ENCODE results near the gene IL3.

The IL3 gene, protein sequence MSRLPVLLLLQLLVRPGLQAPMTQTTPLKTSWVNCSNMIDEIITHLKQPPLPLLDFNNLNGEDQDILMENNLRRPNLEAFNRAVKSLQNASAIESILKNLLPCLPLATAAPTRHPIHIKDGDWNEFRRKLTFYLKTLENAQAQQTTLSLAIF

DNA sequence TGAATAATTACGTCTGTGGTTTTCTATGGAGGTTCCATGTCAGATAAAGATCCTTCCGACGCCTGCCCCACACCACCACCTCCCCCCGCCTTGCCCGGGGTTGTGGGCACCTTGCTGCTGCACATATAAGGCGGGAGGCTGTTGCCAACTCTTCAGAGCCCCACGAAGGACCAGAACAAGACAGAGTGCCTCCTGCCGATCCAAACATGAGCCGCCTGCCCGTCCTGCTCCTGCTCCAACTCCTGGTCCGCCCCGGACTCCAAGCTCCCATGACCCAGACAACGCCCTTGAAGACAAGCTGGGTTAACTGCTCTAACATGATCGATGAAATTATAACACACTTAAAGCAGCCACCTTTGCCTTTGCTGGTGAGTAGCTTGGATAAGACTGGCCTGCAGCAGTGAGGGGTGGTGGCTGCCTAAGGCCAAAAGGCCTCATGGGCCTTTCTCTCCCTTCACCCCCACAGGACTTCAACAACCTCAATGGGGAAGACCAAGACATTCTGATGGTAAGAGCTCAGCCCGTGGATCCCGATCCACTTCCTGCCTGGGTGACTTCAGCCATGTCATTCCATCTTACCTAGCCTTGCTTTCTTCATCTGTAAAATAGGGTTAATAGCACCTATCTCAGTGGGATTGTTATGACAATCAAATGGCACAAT, at the start of gene IL3:
IL3 (plus strand) TSS at position 155 of the 661 bp plus-strand sequence; CDS start at position 207, 52 bp downstream.
- no peak for DNase-seq

DNA sequence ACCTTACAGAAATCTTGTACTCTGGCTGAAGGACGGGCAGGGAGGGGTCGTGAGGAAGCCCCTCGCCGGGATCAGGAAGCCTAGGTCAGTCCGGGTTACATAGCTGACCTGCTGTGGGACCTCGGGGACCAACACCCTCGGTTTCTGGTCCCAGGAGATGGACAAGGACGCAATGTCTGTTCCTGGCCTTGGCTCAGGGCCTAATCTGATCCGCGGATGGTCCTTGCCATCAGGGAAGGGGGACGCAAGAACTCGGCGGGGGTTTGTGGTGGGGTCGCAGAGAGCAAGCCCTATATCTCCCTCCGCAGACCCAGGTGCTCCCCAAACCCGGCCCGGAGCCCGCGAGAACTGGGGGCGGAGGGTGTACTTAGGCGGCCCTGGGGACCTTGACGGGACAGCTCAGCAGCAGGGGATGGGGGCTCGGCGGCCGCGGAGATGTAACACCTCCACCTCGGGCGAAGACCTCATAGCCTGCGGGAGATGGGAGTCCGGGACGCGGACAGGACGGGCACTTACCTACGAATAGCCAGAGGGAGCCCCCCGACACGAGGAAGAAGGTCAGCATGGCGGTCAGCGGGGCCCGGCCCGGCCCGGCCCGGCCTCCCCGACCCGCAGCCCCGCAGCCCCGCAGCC, 49.4 kb upstream of the IL3 start:
- DNase-seq: peak in 1 of 51 donors; percentile 11

DNA sequence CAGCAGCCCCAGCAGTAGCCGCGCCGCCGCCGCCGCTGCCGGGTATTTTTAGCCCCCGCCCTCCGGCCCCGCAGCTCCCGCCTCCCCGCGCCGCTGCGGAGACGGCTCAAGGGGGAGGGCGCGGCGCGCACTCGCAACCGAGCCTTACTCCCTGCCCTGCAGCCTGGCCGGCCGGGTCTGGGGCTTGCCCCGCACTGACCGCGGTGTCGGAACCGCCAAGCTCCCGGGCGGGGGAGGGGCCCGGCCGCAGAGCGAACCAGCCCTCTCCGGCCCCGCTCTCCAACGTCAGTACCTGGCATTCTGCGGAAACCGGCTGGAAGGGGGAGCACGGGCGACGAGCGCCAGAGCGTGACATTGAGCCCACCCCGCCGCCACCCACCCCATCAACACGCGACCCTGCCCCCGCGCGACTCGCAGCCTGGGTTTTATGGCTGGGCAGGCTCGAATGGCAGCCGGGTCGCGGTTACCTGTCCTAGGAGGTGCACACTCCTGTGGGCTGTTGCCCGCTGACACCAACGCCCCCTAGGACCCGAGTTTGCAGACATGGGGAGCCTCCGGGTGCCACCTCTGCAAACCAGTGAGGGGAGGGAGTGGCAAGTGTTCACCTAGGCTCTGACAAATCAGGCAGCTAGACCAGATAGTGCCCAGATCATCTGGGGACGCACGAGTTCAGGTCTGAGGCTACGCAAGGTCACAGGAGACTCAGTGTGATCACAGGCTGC, 48.7 kb upstream of the IL3 start, which contains the start of gene ACSL6:
ACSL6 (minus strand) TSS at position 37 of the 722 bp plus-strand sequence. CDS start 105 bp downstream, outside the sequence.
- DNase-seq: peak in 27 of 51 donors; percentile 13 to 70 (median 46)

DNA sequence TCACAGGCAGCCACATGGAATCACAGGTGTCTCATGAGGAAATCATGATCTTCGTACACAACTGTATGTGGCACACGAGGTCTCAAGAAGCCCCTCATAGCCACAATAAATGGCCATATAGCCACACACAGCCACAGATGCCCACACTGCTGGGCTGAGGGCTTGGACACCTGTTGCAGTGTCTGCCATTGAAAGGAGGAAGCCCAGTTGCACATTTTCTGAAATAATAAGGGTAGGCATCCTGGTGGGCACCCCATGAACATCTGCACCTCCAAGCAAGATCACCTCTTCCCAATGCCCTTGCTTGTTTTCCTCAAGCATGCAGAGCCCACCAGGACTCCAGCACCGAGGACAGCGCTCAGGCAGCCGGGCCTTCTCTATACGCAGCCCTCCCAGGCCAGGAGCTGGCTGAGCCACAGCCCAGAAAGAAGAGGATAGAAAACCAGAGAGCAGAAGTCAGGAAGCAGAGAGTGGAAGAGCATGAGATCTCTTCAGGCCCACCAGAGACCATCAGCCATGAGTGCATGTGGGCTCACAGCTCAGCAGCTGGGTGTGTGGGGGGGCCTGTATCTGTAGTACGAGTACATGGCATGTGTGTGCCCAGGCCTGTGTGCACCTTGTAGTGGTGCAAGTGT, 48.0 kb upstream of the IL3 start:
- peak in 2 of 51 donors; percentile 10 to 27 for DNase-seq

DNA sequence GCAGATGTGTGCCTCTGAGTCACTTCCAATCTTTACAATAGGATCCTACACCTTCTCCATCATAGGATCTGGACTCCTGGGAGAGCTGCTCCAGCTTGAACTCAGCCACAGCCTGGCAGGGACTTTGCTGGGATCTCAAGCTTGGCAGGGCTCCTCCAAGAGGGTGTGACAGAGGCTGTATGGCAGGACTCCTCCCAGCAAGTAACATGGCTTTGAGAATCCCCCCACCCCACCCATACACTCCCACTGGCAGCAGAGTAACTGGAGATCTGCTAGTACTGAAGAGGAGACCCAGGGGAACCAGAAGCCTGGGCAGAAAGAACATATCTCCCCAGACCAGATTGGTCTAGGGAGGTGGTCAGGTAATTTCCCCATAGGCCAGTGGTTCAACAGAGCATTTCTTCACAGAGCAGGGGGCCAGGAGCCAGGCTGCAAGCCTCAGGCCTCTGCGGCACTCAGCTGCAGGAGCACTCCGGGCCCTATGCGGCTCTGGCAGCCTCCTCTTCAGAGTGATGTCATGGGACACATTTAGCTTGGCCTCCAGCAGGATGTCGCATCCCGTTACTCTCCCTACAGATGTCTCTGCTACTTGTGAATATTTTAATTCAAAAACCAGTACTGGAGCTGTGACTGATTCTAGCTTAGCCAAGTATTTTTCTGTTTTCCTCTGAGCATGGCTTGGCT, 47.3 kb upstream of the IL3 start:
- DNase-seq: no peak

DNA sequence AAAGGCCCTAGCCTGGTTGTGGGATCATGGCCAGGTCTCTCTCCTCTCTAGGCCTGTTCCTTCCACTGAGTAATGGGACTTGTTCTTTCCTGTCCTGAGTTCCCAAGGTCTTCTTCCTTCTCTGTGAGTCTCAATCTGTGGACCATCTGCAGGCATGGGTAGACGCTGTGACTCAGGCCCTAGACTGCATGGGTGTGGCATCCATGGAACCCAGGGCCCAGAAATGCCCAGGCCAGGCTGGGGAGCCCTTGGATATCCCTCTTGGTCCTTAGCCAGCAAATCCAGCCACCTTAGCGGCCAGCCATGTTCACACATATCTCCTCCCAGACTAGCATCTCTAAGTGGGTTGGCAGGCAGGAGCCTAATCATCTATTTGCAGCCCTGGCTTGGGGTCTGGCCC, 46.7 kb upstream of the IL3 start:
- DNase-seq: no peak

DNA sequence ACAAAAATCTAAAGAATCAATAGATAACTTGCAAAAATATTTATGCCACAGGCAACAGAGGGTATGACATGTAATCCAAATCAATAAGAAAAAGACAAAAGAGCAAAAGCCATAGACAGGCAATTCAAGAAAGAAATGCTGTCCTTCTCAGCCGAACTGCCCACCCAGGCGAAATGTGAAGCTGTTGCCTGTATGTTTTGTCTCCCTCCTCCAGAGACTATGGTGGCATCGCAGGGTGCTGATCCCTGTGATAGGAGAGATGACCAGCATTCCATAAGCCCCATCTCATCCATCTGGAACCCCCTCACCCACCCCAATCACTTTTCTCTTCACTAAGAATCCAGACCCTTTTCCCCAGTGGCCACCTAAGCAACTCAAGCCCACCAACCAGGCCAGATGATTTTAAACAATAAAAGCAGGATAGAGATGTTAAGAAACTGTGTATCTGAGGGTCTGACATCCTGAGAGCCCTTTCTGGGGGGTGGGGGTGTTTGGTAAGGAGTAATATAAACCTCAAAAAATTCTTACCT, 43.7 kb upstream of the IL3 start:
- DNase-seq: no peak

DNA sequence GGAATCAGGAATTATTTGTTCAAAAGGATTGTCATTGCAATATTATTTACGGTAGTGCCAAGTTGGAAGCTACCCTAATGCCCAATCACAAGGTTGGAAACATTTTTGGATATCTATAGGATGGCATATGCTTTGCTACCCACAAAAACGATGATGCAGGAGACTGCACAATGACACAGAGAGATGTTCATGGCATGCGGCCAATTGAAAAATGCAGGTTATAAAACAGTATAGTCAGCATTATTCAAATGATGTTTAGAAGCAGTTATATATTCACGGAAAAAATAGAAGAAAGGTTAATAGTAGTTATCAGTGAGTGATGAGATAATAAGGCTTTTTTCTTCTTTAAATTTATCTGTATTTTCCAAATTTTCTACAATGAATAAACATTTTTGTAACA, 43.1 kb upstream of the IL3 start:
- DNase-seq: no peak

DNA sequence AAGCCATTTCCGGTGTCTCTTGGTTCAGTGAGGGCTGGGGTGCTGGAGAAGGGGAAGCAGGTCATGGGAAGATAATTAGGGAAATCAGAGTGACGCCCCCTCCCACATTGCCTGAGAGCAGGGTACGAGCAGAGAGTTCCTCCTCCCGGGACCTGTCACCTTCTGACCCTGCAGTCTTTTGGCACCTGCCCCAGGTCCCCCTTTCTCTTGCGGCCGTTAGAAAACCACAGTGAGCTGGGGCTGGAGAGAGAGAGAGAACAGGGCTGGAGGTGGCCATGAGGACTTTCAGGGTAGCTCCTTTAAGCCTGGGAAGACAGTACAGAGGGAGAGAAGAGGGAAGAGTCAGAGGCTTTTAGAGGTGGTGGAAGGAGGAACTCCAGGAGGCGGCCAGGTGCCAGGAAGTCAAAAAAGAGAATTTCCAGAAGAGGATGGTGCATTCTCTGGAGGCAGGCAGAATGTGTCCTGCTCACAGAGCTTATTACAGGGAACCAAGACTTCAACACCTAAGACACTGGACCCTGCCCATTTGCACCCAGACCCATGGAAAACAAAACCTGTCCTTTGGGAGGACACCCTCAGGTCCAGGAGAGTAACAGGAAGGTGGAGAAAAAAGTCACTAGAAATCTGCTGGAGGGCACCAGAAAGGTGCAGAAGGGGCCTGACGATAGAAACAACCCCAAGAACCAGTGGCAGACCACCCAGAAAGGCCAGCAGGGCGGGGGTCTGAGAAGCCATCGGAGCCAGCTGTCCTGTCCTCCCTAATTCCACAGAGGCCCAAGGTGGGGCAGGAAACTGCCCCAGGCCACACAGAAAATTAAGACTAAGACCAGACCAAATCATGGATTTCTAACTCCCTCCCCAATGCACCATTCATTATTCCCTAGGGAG, 42.5 kb upstream of the IL3 start:
- no peak for DNase-seq

DNA sequence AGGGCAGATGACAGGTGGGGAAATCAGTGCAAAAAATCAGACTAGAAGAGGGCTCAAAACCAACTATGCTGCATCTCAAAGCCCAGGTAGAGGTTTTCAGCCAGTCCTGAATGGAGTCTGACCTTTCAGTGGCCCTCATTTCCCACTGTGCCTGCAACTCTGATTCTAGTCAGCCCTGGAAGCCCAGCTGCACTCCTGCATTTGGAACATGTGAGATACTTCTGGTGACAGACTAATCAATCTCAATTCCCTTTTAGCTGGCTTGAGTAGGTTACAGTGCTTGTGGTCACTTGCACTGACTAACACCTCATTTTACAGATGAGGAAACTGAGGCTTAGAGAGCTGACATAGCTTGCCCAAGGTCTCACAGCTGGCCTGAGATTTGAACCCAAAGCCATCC, 41.1 kb upstream of the IL3 start:
- no peak for DNase-seq

DNA sequence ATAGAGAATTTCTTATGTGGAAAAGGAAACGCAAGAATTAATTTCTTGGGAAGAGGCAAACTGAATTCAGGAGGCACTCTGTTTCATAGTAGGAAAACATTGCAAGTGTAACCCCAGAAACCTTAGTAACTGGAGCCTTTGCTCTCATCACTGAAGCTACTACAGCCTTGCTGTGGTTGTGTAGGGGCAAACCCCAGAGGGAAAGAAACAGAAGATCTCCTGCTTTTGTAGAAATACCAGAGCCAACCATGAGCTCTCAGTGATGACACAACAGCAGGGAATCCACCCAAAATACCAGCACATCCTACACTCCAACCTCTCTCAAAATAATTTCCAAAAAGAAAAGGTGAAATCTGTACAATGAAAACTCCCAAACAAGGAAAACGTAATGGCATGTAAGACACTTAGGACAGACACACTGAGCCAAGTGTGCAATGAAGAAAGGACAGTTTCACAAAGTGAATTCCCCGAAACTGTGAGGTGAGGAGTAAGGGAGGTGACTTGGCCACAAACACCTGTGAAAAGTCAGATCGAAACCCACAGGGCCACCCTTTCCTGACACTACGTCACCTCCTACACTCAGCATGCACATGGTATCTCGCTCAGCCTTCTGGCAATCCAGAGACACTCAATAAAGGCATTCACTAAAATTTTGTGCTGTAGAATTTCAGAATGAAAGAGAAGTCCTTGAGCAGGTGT, 40.4 kb upstream of the IL3 start:
- DNase-seq: no peak

DNA sequence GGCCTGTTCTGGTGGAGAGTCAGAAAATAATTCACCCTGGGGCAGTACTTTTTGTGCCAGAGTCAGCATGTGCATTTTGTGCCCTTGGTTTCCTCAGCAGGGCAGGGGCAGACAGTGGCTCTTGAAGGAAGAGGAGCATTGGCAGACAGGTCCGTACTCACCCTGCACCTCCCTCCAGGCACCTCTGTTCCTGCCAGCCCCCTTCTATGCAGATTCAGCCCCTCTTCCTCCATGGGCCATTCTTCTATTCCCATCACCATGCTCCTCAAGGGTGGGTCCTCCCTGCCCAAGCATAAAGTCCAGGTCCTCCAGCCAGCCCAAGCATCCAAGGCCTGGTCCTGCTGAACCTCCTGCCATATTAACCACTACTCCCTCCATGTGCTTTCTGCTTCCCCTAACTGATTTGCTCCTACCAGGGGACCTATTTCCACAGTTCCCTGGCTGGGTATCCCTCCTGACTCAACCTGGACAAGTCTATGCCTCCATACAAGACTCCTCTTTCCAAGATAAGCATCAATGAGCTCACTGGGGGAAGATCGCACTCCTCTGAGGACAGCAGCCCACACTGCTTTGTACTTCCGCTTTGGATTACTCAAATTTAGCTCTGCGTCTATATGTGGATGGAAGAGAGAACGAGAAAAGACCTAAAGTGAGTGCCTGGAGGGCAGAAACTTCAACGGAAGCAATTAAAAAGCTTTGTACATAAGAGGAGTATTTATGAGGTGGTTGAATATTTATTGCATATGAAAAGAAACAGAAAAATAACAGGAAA, 39.7 kb upstream of the IL3 start:
- no peak for DNase-seq

DNA sequence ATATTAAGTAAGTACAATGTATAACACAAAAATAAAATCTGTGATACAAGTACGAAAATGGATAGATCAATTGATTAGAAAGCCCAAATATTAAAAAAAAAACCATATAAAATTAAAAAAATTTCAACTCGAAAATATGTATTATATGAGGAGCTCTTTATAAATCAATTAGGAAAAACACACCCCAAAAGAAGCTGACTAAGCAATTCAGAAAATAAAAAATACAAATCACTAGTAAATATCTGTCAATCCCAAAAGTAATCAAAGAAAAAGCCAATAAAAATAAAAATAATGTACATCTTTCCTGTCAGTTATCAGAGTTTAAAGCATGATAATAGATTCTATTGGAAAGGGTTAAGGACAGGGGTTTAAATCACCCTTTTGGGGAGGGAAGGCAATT, 38.8 kb upstream of the IL3 start:
- DNase-seq: no peak

DNA sequence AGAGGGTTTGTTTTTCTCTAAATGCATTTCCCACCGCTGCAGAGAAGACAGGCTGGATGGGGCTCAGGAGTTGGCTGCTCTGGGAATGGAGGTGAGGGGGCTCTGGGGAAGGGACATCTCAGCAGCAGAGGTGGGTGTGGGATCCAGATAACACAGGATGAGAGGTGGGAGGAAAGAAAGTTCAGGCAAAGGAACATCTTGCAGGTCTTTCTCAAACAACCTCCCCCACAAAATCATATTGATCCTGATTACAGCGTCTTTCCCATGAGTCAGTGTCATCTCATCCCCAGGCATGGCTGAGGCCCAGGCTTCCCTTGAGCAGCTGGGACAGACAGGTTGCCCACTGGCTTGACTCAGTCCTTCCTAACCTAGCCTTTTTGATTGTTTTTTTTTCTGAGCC, 37.7 kb upstream of the IL3 start:
- DNase-seq: peak in 1 of 51 donors; percentile 44

DNA sequence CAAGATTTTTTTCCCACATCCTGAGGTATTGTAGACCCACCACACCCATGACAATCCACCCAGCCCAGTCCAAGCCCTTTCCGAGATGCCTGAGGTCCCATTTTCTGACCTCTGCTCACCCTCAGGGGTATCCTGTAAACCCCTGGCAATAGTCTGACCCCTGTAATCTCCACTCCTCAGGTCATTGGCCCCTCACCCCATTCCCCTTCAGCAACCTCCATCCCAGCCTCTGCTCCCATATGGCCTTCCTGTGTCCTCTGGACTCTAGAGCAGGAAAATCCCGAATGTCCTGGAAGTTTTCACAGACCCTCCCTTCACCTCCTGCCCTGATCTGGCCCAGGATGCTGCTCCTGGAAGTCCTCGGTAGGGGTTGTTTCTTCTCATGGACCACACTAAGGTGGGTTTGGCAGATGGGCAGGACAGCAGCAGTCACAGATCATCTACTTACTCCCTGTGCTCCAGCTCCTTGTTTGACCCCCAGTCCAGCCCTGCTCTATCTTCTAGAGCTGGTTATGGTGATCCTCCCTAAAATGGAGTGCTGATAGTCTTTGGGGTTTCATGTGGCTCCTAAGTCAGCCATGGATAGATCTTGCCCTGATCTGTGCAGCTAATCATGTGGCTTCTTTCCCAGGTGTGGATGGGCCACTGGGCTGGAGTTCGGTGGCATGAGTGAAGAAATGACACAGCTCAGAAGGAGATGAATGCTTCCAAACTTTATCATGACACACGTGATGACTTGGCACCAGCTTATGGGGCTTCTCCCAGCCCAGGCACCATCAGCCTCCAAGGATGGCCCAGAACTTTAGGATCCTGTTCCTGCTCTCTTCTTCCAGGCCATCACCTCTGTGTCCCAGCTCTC, 37.0 kb upstream of the IL3 start:
- no peak for DNase-seq

DNA sequence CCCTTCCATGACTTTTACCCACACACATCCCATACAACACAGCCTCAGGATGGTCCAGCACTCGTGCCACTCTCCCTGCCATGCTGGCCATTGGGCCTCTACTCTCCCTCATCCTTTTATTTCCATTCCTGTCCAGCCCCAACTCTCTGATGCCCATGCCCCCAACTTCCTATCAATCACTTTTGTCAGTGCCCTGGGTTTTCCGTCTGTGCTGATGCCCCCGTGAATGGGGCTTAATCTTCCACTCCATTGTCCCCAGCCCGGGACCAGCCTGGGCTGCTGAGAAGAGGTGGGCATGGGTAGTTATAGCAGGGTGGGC, 36.4 kb upstream of the IL3 start:
- no peak for DNase-seq

DNA sequence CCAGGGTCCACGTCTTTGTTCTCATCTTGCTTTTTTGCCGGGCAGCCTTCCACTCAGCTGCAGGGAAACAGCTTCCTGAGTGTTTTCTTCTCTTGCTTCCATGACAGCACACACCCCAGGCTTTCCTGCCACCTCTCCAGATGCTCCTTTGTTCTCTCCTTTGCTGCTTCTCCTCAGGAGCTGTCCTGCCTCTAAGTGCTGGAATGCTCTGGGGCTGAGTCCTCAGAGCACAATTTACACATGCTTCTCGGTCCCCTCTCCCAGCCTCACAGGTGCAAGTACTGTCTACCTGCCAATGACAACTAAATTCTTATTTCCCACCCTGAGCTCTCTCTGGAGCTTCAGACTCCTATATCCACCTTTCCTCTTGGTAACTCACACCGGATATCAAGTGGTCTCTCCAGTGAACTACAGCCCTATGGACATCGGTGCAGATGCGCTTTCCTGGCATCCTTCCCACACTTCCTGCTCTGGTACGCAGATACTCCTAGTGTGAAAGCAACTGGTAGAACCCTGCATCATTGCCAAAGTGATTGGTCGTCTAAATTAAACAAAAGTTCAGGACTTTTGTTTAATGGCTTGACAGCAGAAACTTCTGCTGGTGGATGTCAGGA, 35.6 kb upstream of the IL3 start:
- no peak for DNase-seq
